Heart left ventricle (tissue), 16 donors: ENCODE data around the gene RHOT2. TPM values are rescaled to one million over a fixed set of nuclear protein-coding genes. Genes with fewer than 3 reads are reported as not detected.
A peak's percentile ranks its signal among the peaks of the same experiment; 100 is the strongest.

Experiments
- ATAC-seq, 4 donors: fragments of 200-7000 bp; cut with Tn5 transposase; one replicate each; pipeline ENCODE4 v1.9.1; 2020 to 2022; ENCODE audit warnings: moderate library complexity in 4 of 4, mild to moderate bottlenecking in 3 of 4, moderate number of reproducible peaks in 1 of 4
- DNase-seq, 5 donors: peaks; one replicate each; pipeline ENCODE4 v3.0.0-alpha.2; 2020
- H3K27ac ChIP-seq, 12 donors: fragments of 200-600 bp; sonication (generic) in 4 of 12; one replicate each; pipeline versions ENCODE4 v1.5.0 to v1.8.0; 2016 to 2022; ENCODE audit warnings: mild to moderate bottlenecking in 2 of 12
- H3K27me3 ChIP-seq, 9 donors: fragments of 200-600 bp; sonication (generic) in 2 of 9; one replicate each; pipeline versions ENCODE4 v1.5.1 to v1.8.0; 2016 to 2022; ENCODE audit warnings: mild to moderate bottlenecking in 3 of 9
- H3K36me3 ChIP-seq, 9 donors: fragments of 200-600 bp; sonication (generic) in 2 of 9; one replicate each; pipeline versions ENCODE4 v1.5.0 to v1.8.0; 2018 to 2022; ENCODE audit warnings: mild to moderate bottlenecking in 2 of 9
- H3K4me1 ChIP-seq, 12 donors: fragments of 200-600 bp; sonication (generic) in 4 of 12; one replicate each; pipeline versions ENCODE4 v1.5.0 to v1.8.0; 2016 to 2022; ENCODE audit warnings: mild to moderate bottlenecking in 3 of 12
- H3K4me3 ChIP-seq, 12 donors: fragments of 200-600 bp; sonication (generic) in 4 of 12; one replicate each; pipeline versions ENCODE4 v1.5.0 to v1.8.0; 2017 to 2022; ENCODE audit warnings: mild to moderate bottlenecking in 9 of 12, moderate library complexity in 4 of 12
- H3K9me3 ChIP-seq, 12 donors: fragments of 200-600 bp; sonication (generic) in 4 of 12; one replicate each; pipeline versions ENCODE4 v1.5.0 to v1.8.0; 2016 to 2022; ENCODE audit warnings: mild to moderate bottlenecking in 1 of 12
- POLR2A ChIP-seq, 2 donors: fragments of 450-650 bp; IDR thresholded peaks; one replicate each; pipeline ENCODE4 v1.6.1; 2017; ENCODE audit warnings: antibody characterized with exemption in 2 of 2, mild to moderate bottlenecking in 2 of 2, moderate library complexity in 2 of 2
- WGBS, 4 donors: extraction: QIAGEN DNeasy Blood & Tissue Kit in 2 of 4; methylation state at CpG; one replicate each; pipeline versions ENCODE4 v1.1.5 to v1.1.7; 2013 to 2018; 5-methylcytosine and 5-hydroxymethylcytosine counted together
- intact Hi-C, 10 donors: fragments of 100-400 bp; cut with DNase I; formaldehyde crosslinking; loops; one replicate each; pipeline versions ENCODE4 v1.11.1 to v1.14.2; 2022
- polyA plus RNA-seq, 2 donors: library from polyadenylated mRNA; stranded (reverse); fragments of 200-250 nt; gene quantifications; one replicate each; pipeline ENCODE4 v1.2.3, GENCODE V29; 2013
- total RNA-seq, 9 donors: library from RNA; depleted of rRNA in 2 of 9; stranded (reverse); fragments of >200 nt in 2 of 9; fragmentation: NEBNext Ultra II Directional in 3 of 9; extraction: Animal tissue kit (Norgen Biotek cat#: 25700) in 3 of 9; gene quantifications; one replicate each; pipeline versions ENCODE4 v1.1.0 to v1.2.4, GENCODE V29; 2016 to 2023
- TF ChIP-seq, protein P1 (sequence below), 12 donors: fragments of 200-600 bp; sonication (generic) in 4 of 12; IDR thresholded peaks; one replicate each; pipeline versions ENCODE4 v1.5.0 to v1.8.0; 2018 to 2022; ENCODE audit warnings: antibody characterized with exemption in 12 of 12, mild to moderate bottlenecking in 5 of 12
- donor health status: ischemic (EF 13 %, LVEDD 7.1; RV severe dilation, severe dysfunction).
- donor health status: healthy with polysubstance abuse.
- donor health status: DM: no; HTN: yes; CAD: no.
- donor health status: DM: no; HTN: no; CAD: no.
- donor health status: ischemic (EF 25% LVEDD 6.9; RV normal size, moderate dysfunction).
- donor health status: ischemic (EF 25% LVEDD 5.7; RV mildly dilated, moderate dysfunction).
- donor health status: healthy.
- donor health status: DM: yes; HTN: yes; CAD: no.
- donor health status: ischemic (EF 35%, LVEDD 5.7; RV mildly dilated, moderate dysfunction).
- donor health status: nonischemic (EF 11% LVEDD 7.7; RV severe dilation, severe dysfunction).
- donor health status: DM: yes; HTN: yes; CAD: no.
- donor health status: PGD.
- donor health status: ischemic (EF 29% LVEDD 5.4; RV normal size, mild dysfunction).
- donor health status: nonischemic (EF 23%, LVEDD 6.1; RV moderate dilation, normal function).

RHOT2 gene
- total and polyA plus RNA-seq, 11 donors, result 33.7 to 143 (median 83.5) TPM

DNA sequence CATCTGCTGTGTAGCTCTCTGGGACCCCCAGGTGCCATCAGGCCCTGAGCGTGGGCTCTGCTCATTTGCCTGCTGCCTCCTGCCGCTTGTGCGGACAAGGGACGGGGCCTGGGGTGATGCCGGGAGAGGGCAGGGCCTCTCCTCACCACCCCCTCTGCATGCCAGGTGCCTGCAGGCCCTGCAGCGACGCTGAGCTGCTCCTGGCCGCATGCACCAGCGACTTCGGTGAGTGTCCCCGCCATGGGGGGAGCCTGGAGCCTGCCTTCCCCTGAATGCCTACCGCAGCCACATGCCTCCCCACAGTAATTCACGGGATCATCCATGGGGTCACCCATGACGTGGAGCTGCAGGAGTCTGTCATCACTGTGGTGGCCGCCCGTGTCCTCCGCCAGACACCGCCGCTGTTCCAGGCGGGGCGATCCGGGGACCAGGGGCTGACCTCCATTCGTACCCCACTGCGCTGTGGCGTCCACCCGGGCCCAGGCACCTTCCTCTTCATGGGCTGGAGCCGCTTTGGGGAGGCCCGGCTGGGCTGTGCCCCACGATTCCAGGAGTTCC lies 48.9 kb downstream of the RHOT2 start:
- Histone ChIP-seq H3K4me3 (peak overlapping the region in 1 of 12 donors; percentile 93), H3K9me3 (no peaks in the 10 kb centered on the region), H3K27ac (no peak overlapping the region), H3K4me1 (peaks cover 4 to 56% (median 40%) of the 10 kb centered on the region in 12 donors), H3K27me3 (peaks cover 0 to 18% (median 0%) of the 10 kb centered on the region in 9 donors), H3K36me3 (peaks cover 0 to 4% (median 0%) of the 10 kb centered on the region in 9 donors)
- intact Hi-C loops, result loop anchor here in 1 of 10 donors (5.0 kb wide), 1 partner anchor 340 kb away; no protein-coding TSS in a partner anchor
- TF ChIP-seq POLR2A (IDR thresholded peaks at IDR 0.05), result no peak
- TF ChIP-seq, protein P1, sequence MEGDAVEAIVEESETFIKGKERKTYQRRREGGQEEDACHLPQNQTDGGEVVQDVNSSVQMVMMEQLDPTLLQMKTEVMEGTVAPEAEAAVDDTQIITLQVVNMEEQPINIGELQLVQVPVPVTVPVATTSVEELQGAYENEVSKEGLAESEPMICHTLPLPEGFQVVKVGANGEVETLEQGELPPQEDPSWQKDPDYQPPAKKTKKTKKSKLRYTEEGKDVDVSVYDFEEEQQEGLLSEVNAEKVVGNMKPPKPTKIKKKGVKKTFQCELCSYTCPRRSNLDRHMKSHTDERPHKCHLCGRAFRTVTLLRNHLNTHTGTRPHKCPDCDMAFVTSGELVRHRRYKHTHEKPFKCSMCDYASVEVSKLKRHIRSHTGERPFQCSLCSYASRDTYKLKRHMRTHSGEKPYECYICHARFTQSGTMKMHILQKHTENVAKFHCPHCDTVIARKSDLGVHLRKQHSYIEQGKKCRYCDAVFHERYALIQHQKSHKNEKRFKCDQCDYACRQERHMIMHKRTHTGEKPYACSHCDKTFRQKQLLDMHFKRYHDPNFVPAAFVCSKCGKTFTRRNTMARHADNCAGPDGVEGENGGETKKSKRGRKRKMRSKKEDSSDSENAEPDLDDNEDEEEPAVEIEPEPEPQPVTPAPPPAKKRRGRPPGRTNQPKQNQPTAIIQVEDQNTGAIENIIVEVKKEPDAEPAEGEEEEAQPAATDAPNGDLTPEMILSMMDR (IDR thresholded peaks at IDR 0.05), result no peak
- 88 to 94% (median 92%) methylated on average over 18 to 29 of the region's 29 CpGs for WGBS, 4 donors
- ATAC-seq, result no peak
- no peak for DNase-seq

DNA sequence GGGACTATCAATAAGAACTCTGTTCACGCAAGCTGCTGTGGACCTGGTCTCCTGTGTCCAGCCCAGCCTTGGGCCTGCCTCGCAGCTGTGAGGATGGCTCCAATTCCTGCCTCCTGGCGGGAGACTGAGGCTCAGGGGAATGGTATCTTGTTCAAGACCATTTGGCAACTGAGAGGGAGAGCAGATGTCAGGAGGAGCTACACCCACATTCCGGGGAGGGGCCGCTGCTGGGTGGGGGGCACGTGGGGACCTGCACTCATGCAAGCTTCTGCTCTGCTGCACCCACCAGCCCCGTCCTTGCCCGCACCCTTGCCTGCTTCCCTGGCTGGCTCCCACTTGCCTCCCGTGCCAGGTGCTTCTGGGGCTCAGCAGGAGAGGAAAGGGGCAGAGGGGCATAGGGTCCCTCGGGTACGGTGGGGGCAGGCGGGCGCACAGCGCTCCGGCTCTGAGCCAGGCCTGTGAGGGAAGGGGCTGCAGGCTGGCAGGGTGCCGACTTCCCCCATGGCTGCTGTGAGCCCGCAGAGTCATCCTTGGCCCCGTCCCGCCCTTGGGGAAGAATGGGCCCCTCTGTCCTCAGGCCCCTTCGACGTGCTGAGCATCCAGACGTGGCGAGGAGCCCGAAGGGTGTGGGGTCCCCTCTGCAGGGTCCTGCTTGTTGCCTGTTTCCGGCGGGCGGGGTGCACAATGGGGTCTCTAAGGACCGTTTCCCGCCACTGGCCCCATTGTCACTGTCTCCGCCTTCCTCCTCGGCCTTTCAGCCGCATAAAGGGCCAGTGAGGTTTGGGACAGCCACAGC lies 49.7 kb downstream of the RHOT2 start:
- DNase-seq (no peak), ATAC-seq (no peak)

DNA sequence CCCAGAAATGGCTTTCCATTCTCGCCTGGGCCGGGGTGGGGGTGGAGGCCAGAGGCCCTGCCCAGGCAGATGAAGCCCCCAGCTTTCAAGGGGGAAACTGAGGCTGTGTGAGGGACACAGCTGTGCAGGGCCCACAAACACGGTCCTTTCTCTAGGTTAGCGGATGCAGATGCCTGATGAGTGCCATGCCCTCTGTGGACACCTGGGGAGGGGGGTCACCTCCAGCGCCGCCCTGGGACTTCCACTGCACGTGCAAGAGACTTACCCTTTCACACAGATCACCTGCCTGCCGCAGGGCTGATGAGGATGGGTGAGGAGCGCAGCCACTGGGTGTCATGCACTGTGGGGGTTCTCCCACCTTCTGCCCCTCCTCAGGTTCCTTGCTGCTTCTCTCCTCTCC lies 50.5 kb downstream of the RHOT2 start:
- TF ChIP-seq, protein P1 (IDR thresholded peaks at IDR 0.05), result no peak
- no peak for TF ChIP-seq POLR2A (IDR thresholded peaks at IDR 0.05)
- 95 to 97% (median 96%) methylated on average over 3 to 9 of the region's 9 CpGs for WGBS, 4 donors
- no peak for DNase-seq
- peaks cover 0 to 6% (median 0%) of the 10 kb centered on the region in 9 donors for H3K36me3 ChIP-seq
- H3K4me3 ChIP-seq, result no peak overlapping the region
- H3K4me1 ChIP-seq, result peaks cover 4 to 61% (median 42%) of the 10 kb centered on the region in 12 donors
- ATAC-seq, result no peak
- H3K27me3 ChIP-seq, result peaks cover 0 to 18% (median 0%) of the 10 kb centered on the region in 9 donors
- no peaks in the 10 kb centered on the region for H3K9me3 ChIP-seq
- intact Hi-C loops, result loop anchor here in 1 of 10 donors (5.0 kb wide), 1 partner anchor 339 kb away; no protein-coding TSS in a partner anchor
- H3K27ac ChIP-seq, result no peak overlapping the region

More for the DNA sequence above, 49.7 kb downstream of the RHOT2 start:
- intact Hi-C loops, result loop anchor here in 1 of 10 donors (5.0 kb wide), 1 partner anchor 340 kb away; no protein-coding TSS in a partner anchor
- Histone ChIP-seq H3K9me3 (no peaks in the 10 kb centered on the region), H3K4me1 (peaks cover 4 to 61% (median 42%) of the 10 kb centered on the region in 12 donors), H3K27me3 (peaks cover 0 to 18% (median 0%) of the 10 kb centered on the region in 9 donors), H3K4me3 (no peak overlapping the region), H3K27ac (no peak overlapping the region), H3K36me3 (peaks cover 0 to 4% (median 0%) of the 10 kb centered on the region in 9 donors)
- WGBS, 4 donors, result 75 to 86% (median 81%) methylated on average over 12 to 32 of the region's 32 CpGs
- TF ChIP-seq, protein P1 (IDR thresholded peaks at IDR 0.05), result no peak
- TF ChIP-seq POLR2A (IDR thresholded peaks at IDR 0.05), result no peak

DNA sequence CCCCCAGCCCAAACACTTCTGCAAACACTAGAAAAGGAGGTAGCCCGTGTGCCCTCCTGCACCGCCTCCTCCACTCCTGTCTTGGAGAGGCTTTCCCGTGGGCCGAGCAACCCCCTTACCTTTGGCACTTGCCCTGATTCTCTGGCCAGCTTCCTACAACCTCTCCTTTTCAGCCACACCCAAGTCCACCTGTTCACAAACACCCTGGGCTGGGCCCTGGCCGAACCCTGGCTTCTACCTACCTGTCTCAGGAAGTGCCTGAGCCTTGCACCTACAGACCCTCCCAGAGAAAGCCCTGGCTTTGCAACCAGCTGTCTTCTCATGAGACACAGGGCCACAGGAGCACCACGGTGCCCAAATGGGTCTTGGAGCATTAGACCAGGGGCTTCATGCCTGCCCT lies 51.0 kb downstream of the RHOT2 start:
- H3K27ac ChIP-seq, result no peak overlapping the region
- intact Hi-C loops, result loop anchor here in 1 of 10 donors (5.0 kb wide), 1 partner anchor 338 kb away; no protein-coding TSS in a partner anchor
- peaks cover 0 to 6% (median 0%) of the 10 kb centered on the region in 9 donors for H3K36me3 ChIP-seq
- WGBS, 4 donors, result 85 to 91% (median 89%) methylated on average over 5 to 6 of the region's 6 CpGs
- ATAC-seq, result no peak
- peaks cover 0 to 18% (median 0%) of the 10 kb centered on the region in 9 donors for H3K27me3 ChIP-seq
- H3K9me3 ChIP-seq, result no peaks in the 10 kb centered on the region
- peak overlapping the region in 1 of 12 donors; percentile 24 for H3K4me3 ChIP-seq
- no peak for DNase-seq
- TF ChIP-seq, protein P1 (IDR thresholded peaks at IDR 0.05), result no peak
- TF ChIP-seq POLR2A (IDR thresholded peaks at IDR 0.05), result no peak
- H3K4me1 ChIP-seq, result peaks cover 4 to 60% (median 42%) of the 10 kb centered on the region in 12 donors
